Measurements from ENCODE around the gene HS6ST3. TPM values are rescaled to one million over a fixed set of nuclear protein-coding genes. Genes with fewer than 3 reads are reported as not detected.

HS6ST3 gene
- total and polyA plus RNA-seq, 2 donors (not counting 3 experiments of a cell fraction or from before 2014, with no cell fraction given), result 0.03 to 0.15 TPM

GRCh38 chr13:96185818-96186217 lies 95.9 kb downstream of the HS6ST3 start:
- Histone ChIP-seq H3K9ac (replicated peaks; ENCODE audit: extremely low read depth, insufficient read depth, low read length) (no peak overlapping the region), H3K79me2 (ENCODE audit: control insufficient read depth, insufficient read depth, low read length) (no peaks in the 10 kb centered on the region), H3K4me2 (ENCODE audit: insufficient read depth, low read length) (no peak overlapping the region), H3K4me3 (replicated peaks in 1 of 3; ENCODE audit: insufficient read depth in 1 of 3, low read depth in 1 of 3, low read length in 3 of 3) (no peak overlapping the region), H3K9me3 (replicated peaks; ENCODE audit: control insufficient read depth, insufficient read depth, low read length) (no peaks in the 10 kb centered on the region), H3K9me1 (replicated peaks; ENCODE audit: control insufficient read depth, extremely low read depth, insufficient read depth, low read length) (no peaks in the 10 kb centered on the region), H3K4me1 (ENCODE audit: control insufficient read depth, extremely low read depth, insufficient read depth, low read length) (no peaks in the 10 kb centered on the region), H3K36me3 (ENCODE audit: control insufficient read depth in 2 of 2, extremely low read depth in 1 of 2, insufficient read depth in 2 of 2, low read length in 2 of 2) (no peaks in the 10 kb centered on the region), H3K27ac (ENCODE audit: insufficient read depth, low read depth, low read length) (no peak overlapping the region), H2AFZ (ENCODE audit: low read depth, low read length) (no peak overlapping the region), H3K27me3 (ENCODE audit: control insufficient read depth in 2 of 2, insufficient read depth in 2 of 2, low read length in 2 of 2) (no peaks in the 10 kb centered on the region), H4K20me1 (replicated peaks; ENCODE audit: control insufficient read depth, extremely low read depth, insufficient read depth, low read length) (no peaks in the 10 kb centered on the region)
- POLR2A ChIA-PET, result no interaction called here
- CTCF ChIA-PET, result no interaction called here
- no peak for DNase-seq (ENCODE audit: low read depth, low spot score)
- dilution Hi-C loops (cut with MboI; ENCODE audit: extremely low pct_ligation_motif_present, low sequenced_read_pairs) (no loop called here), intact Hi-C loops (cut with micrococcal nuclease) (no loop called here)
- no TSS peak for BruUV-seq (replicated peaks)
- TF ChIP-seq CTCF (IDR thresholded peaks at IDR 0.05; ENCODE audit: extremely low read depth in 1 of 2, insufficient read depth in 1 of 2, low read depth in 1 of 2, low read length in 2 of 2) (no peak), MYC (IDR thresholded peaks at IDR 0.05; ENCODE audit: low read depth, low read length) (no peak), POLR2A (IDR thresholded peaks at IDR 0.05; ENCODE audit: low read depth, low read length) (no peak), POLR2AphosphoS5 (IDR thresholded peaks at IDR 0.05; ENCODE audit: insufficient read depth, low read depth, low read length) (no peak), MAX (IDR thresholded peaks at IDR 0.05; ENCODE audit: insufficient read depth, insufficient read length) (no peak), JUN (IDR thresholded peaks at IDR 0.05; ENCODE audit: borderline replicate concordance, insufficient read depth, insufficient read length, low read depth) (no peak), EZH2 (IDR thresholded peaks at IDR 0.05; ENCODE audit: borderline replicate concordance, low read depth, low read length, severe bottlenecking) (no peak), GATA2 (IDR thresholded peaks at IDR 0.05; ENCODE audit: insufficient read depth, insufficient read length, low read depth, low read length) (no peak), FOS (IDR thresholded peaks at IDR 0.05; ENCODE audit: borderline replicate concordance, insufficient read depth, low read length) (no peak)
- FAIRE-seq, result no peak

Measured in endothelial cell of umbilical vein (primary cell).